T47D (cell line): Measurements from ENCODE around the gene ITPR1.

Experiments
- DNase-seq, 2 experiments: peaks; one replicate each; pipeline versions ENCODE4 v3.0.0 to v3.0.0-alpha.2; 2011 to 2012; ENCODE audit warnings: low read depth in 1 of 2, low spot score in 1 of 2
- JUND ChIP-seq: IDR thresholded peaks from 2 replicates; pipeline ENCODE4 v1.6.1; 2012; ENCODE audit warnings: low read depth
- in situ Hi-C: cut with HindIII; loops from 2 replicates; pipeline ENCODE4 v1.10.0; 2016; ENCODE audit warnings: low sequenced_read_pairs, low pct_unique_long_range_greater_than_20kb

The ITPR1 gene

DNA sequence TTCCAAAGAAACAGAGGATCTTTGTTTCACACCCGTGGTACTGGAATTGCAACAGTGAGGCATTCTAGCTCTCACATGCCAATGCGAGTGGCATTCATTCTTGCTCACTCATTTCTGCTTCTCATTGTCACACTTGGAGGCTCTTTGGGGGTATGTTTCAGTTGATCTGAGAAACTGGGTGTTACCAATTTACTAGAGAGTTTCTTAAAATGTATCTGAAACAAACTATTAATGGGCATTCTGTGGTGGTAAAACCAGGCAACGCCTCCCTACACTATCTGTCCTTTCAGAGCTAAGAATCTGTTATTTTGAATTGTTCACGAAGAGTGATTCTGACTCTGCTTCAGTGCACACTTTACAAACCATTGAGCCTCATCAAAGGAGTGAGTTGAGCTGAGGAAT lies 345.5 kb downstream of the ITPR1 start:
- in situ Hi-C loops = no loop called here
- TF ChIP-seq JUND = no peak
- DNase-seq = no peak

DNA sequence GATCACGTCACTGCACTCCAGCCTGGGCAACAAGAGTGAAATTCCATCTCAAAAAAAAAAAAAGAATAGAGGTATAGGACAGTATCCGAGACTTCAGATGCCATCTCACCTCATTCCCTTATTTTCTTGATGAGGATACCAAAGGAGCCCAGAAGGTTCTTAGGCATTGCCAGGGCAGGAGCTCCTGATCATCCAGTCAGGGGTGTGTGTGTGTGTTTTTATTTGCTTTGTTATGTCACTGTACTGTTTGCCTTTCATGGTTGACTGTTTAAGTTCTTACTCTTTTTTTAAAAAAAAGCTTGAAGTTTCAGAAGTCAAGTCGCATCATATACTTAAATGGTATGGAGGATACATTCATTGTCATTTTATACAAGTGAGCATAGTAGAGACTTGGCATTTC lies 346.1 kb downstream of the ITPR1 start:
- TF ChIP-seq JUND = no peak
- in situ Hi-C loops = no loop called here
- no peak for DNase-seq

DNA sequence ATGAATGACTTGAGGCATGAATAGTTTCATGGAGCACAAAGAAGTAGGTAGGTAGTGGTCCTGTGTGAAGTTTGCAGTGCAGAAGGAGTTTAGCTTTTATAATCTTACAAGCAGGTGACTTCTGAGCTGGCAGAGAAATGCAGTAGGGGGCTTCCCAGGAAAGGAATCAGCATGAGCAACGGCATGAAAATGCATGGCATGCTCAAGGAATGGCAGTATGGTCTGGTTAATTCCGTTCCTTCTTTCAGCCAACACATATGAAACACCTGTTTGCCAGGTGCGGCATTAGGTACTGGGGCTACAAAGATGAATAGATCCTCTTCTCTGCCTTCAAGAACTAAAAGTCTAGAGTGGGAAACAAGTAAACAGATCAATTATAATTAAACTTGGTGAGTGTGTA lies 348.1 kb downstream of the ITPR1 start:
- DNase-seq = no peak
- in situ Hi-C loops = no loop called here
- TF ChIP-seq JUND = no peak

DNA sequence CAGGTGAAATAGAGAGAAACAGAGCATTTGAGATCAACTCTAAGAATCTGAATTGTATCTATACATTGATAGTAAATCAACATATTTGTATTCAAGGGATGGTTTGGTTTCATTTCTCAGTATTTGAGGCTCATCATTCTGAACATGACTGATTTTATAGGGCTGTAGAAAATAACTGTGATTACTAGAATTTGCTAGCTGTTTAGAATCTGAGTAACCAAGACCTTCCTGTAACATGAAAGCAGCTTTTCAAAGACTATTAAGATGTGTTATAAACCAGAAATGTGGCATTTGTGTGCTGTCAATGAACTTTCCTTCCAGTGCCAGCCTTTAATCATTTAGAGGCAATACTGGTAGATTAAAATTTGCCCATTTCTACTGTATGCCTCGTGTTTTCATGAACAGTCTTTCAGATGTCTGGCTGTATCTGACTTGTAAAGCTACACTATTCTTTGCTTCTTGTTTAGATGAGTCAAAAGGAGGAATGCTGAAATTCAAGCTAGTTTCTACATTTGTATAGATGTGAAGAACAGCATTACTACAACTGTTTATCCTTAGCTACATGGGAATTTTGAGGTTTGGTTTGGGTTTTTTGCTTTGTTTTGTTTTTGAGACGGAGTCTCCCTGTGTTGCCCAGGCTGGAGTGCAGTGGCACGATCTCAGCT lies 348.8 kb downstream of the ITPR1 start:
- TF ChIP-seq JUND = no peak
- DNase-seq = no peak
- in situ Hi-C loops = no loop called here

DNA sequence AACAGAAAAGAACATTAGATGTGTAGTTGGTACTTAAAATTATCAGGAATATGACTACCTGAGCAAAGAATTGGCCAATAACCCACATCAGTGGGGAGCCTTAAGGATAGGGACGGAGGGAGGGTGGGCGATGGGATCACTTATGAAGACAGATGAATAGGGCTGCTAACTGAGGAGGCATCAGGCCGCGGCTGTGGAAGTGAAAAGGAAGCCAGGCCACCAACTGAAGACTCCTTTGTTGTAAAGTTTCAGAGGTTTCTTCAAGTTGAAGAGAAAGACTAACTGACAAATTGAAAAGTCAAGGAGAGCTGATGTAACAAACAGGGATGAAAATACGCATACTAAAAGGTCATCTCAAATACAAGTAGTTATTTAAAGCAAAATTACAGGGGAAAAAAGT lies 350.5 kb downstream of the ITPR1 start:
- no peak for TF ChIP-seq JUND
- no peak for DNase-seq
- in situ Hi-C loops = no loop called here

DNA sequence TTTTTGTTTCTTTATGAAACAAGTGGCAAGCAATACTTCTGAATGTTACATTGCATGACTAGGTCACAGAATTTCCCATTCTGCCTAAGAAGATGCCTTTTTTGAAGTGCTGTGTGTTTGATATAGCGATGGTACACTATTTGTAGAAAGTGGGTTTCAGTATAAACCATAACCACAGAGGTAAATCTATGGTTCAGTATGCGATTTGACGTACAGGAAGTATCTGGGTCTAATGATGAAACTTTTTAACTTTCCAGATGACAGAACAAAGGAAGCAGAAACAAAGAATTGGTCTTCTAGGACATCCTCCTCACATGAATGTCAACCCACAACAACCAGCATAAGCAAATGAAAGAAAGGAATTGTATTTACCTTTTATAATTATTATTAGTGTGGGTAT lies 352.7 kb downstream of the ITPR1 start:
- in situ Hi-C loops = no loop called here
- TF ChIP-seq JUND = no peak
- no peak for DNase-seq

DNA sequence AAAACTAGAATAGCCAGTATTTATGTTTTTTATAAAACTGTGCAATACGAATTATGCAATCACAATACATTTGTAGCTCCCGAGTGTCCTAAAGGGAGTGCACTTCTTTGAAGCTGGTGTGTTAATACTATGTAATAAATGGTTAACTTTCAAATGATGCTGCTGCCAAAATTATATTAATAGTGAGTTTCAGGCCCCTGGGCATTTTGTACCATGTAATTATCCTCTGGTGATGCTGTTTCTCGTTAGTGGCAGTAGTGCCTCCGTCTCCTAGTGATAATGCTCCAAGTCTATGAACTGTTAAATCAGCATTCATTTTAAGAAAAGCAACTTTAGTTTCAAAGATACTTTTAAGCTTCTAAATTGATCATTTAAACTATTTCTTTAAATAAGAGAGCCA lies 353.4 kb downstream of the ITPR1 start:
- in situ Hi-C loops = no loop called here
- TF ChIP-seq JUND = no peak
- DNase-seq = no peak

DNA sequence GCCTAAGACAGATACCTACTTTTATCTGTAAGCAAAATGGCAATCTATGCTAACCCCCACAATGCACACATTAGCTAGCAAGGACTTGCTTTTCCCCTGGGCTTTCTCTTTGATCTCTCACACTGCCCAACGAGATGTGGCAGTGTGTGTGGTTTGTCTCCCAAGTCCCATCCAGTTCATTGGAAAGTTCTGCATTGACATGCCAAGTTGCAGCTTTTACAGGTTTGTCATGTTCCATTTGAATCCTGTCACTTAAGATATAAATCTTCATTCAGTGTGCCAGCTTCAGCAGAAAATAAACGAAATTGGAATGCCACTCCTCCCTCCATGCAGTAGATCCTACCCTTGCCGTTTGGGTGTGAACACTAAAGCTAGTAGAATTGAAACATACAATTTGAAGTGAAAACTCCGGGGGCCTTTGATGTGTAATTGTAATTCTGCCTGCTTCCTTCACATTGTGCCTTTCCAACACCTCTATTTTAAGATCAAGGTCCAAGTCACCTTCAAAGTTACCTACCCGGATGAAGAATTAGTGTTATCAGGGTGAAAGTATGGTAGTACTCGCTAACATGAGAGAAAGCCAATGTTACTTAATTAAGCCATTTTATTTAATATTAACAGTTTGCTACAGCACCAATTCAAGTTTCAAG lies 355.2 kb downstream of the ITPR1 start:
- in situ Hi-C loops = no loop called here
- DNase-seq = peak in 1 of 2 experiments; percentile 92
- no peak for TF ChIP-seq JUND

DNA sequence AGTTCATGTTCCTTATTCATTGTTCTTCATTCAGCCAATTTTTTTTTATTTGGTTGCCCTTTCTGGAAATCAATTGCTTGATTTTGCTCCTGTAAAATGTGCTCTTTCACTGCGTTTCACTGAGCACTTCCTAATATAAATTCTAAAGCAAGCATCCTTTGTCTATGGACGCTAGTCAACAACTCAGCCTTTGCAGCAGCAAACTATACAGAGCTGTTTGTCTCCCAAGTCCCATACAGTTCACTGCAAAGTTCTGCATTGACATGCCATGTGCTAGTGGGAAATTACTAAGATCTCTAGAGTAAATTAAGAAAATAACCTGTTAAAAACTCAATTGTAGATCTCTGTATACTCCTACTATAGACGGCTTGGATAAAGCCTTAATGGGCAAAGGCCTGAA lies 356.0 kb downstream of the ITPR1 start:
- no peak for DNase-seq
- in situ Hi-C loops = no loop called here
- no peak for TF ChIP-seq JUND

DNA sequence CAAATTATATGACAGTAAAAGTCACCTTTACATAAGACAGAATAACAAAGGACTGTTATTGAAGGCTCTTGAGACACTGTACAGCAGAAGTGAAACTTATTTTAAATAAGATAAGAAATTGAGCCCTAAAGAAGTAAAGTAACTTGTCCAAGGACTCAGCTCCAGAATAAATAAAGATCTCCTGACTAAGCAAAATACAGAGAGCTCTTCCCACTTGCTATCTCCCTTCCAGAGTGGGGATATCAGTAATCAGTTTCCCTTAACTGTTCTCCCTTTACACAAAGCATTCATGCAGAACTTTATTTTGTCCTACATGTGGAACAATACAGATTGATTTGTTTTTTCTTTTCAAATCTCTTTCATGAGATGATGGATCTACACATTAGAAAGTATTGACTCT lies 356.6 kb downstream of the ITPR1 start:
- no peak for TF ChIP-seq JUND
- no peak for DNase-seq
- in situ Hi-C loops = no loop called here

DNA sequence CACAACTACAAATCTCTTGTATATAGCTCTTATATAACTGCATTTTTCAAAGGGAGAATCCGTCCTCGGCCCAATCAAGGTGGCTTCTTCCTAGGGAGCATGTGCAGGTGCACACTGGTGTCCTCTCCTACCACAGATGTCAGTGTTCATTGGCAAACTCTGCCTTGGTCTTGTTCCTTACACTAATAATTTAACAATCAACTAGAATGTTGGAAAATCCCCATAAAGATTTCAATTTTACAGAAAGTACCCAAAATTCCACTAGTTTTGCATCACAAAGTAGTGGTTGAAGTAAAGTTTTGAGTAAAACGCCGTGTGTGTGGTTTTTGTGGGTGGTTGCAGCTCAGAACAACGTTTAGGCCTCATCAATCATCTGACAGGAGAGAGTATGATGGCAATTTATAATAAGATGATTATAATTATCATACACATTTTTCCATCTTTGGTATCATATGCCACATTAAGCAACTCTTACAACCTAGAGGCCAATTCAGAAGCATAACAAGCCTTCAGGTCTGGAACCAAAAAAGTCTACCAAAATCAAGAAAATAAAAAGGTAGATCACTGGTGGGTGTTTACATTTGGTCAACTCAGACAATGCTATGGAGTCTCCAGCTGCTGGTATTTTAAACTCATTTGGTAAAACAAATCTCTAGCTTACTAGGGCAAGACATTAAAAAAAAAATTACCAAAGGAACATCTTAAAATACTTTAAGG lies 357.2 kb downstream of the ITPR1 start:
- in situ Hi-C loops = no loop called here
- no peak for DNase-seq
- TF ChIP-seq JUND = no peak

DNA sequence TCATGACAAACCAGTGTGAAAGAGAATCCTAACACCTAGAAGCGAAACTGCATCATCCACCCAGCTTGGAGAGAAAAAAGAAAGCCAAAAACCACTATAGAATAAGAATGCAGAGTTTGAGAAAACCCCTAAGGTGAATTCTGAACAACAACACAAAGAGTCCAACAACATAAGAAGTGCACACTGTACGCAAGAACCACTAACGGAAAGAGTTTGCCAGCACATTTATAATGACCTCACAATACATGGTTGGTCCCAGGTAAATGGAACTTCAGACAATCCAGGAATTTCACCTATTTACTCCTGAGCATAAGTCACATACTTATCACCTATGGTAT lies 357.7 kb downstream of the ITPR1 start:
- no peak for DNase-seq
- in situ Hi-C loops = no loop called here
- TF ChIP-seq JUND = no peak

DNA sequence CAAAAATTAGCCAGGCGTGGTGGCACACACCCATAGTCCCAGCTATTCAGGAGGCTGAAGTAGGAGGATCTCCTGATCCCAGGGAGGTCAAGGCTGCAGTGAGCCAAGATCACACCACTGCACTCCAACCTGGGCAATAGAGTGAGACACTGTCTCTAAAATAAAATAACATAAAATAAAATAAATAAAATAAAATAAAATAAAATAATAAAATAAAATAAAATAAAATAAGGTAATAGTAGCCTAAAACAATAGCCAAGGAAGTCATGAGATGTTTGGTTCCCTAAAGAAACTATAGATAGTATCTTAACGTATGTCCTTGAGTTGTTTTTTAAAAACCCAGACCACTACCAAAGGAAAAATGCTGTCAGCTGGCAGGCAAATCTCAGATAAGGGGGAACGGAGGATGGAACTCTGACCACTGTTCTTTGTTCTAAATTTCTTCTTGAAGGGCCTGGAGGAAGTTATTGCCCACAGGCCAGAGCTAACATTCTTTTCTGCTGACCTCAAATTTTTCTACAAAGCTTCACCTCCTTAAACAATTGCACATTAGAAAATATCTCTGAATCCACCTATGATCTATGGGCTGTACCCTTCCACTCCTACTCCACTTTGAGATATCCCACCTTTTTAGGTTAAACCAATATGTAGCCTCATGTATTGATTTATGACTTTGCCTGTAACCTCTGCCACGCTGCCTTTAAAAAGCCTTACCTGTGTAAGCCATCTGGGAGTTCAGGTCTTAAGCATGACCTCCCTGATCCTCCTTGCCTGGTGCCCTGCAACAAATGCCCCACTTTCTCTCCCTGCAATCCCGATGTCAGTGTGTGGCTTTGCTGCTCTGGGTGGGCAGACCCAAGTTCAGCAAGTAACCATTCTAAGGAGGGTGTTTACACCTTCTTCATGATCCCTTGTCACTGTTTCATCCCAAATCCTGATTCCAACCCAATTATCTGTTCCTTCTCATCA lies 359.9 kb downstream of the ITPR1 start:
- in situ Hi-C loops = no loop called here
- TF ChIP-seq JUND = no peak
- DNase-seq = peak in 1 of 2 experiments; percentile 64
